PC-9 (cell line): ENCODE data around the gene KLHDC7B.

Source experiments
- EZH2 ChIP-seq: fragments of 200-600 bp; sonication (generic); IDR thresholded peaks from 2 replicates; pipeline ENCODE4 v1.8.0; 2017; ENCODE audit warnings: antibody characterized with exemption, low read depth
- TF ChIP-seq, protein P1 (sequence below): fragments of 200-600 bp; sonication (generic); conservative IDR thresholded peaks from 2 replicates; pipeline ENCODE4 v1.6.1; 2017; ENCODE audit warnings: mixed run types, antibody characterized with exemption, mild to moderate bottlenecking, moderate library complexity

DNA sequence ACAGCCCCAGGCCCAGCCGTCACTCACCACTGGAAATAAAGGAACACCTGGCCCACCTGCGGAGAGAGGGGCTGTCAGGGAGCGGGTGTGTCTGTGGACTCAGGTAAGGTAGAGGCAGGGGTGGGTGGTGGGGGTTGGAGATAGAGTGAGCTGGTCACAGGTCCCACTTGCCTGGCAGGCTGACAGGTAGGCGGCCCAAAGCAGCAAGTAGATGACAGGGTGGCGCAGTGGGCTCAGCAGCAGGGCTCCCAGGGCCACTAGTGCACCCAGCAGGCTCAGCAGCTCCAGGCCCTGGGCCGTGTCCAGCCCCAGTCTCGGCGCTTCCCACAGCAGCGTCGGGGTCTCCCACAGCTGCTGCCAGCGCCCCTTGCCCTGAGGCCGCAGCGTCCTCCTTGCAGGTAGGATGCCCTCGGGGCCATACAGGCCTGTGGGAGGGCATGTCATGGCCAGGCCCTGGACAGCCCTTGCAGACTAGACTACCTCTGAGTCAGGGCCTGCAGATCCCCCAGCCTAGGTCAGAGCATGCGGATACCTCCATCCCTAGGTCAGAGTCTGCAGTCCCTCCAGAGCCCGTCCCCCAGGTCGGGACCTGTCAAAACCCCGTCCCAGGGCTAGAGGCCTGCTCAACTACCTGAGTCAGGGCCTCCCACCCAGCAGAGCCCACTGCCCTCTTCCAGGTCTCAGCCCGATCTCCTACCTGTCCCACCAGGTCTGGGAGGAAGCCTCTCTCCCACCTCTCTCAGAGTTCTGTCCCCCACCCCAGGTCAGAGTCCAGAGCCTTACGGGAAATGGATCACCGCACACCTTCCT, 38.9 kb upstream of the KLHDC7B start:
- TF ChIP-seq, protein P1, sequence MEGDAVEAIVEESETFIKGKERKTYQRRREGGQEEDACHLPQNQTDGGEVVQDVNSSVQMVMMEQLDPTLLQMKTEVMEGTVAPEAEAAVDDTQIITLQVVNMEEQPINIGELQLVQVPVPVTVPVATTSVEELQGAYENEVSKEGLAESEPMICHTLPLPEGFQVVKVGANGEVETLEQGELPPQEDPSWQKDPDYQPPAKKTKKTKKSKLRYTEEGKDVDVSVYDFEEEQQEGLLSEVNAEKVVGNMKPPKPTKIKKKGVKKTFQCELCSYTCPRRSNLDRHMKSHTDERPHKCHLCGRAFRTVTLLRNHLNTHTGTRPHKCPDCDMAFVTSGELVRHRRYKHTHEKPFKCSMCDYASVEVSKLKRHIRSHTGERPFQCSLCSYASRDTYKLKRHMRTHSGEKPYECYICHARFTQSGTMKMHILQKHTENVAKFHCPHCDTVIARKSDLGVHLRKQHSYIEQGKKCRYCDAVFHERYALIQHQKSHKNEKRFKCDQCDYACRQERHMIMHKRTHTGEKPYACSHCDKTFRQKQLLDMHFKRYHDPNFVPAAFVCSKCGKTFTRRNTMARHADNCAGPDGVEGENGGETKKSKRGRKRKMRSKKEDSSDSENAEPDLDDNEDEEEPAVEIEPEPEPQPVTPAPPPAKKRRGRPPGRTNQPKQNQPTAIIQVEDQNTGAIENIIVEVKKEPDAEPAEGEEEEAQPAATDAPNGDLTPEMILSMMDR = no peak
- no peak for TF ChIP-seq EZH2
